Kasumi-1 (cell line): ENCODE results near the gene CUEDC1.

Experiments
- DNase-seq, 2 experiments: peaks; one replicate each; lab custom pipeline; 2025; lab: John Stamatoyannopoulos, UW

Gene CUEDC1

GRCh38 chr17:57834146-57834741 lies 121.0 kb downstream of the CUEDC1 start:
- DNase-seq, result no peak

GRCh38 chr17:57833179-57833939 lies 121.9 kb downstream of the CUEDC1 start:
- DNase-seq, result peak; percentile 83 to 85

GRCh38 chr17:57832314-57833178 lies 122.7 kb downstream of the CUEDC1 start:
- peak; percentile 26 to 39 for DNase-seq

GRCh38 chr17:57830880-57831279 lies 124.3 kb downstream of the CUEDC1 start:
- DNase-seq, result no peak

GRCh38 chr17:57823469-57824401 lies 131.5 kb downstream of the CUEDC1 start:
- no peak for DNase-seq

GRCh38 chr17:57819867-57820266 lies 135.3 kb downstream of the CUEDC1 start:
- no peak for DNase-seq

- DNase-seq, result no peak
These were observed 135.9 kb downstream of the CUEDC1 start for GRCh38 chr17:57819285-57819684.

GRCh38 chr17:57818066-57818465 lies 137.1 kb downstream of the CUEDC1 start:
- no peak for DNase-seq

- DNase-seq, result no peak
These were observed 137.9 kb downstream of the CUEDC1 start for GRCh38 chr17:57817299-57817698.

- no peak for DNase-seq
These were observed 140.8 kb downstream of the CUEDC1 start for GRCh38 chr17:57814421-57814820.

- peak in 1 of 2 experiments; percentile 7 for DNase-seq
These were observed 143.5 kb downstream of the CUEDC1 start for GRCh38 chr17:57811638-57812280.
